Lower lobe of right lung (tissue), 2 donors: ENCODE data around the gene ATP2B3. TPM values are rescaled to one million over a fixed set of nuclear protein-coding genes. Genes with fewer than 3 reads are reported as not detected.

Experiments
- ATAC-seq, 2 donors: fragments of 200-7000 bp; cut with Tn5 transposase; one replicate each; pipeline ENCODE4 v1.9.1; 2020 to 2022; ENCODE audit warnings: mild to moderate bottlenecking in 2 of 2, moderate library complexity in 2 of 2
- DNase-seq: peaks from one replicate; pipeline ENCODE4 v3.0.0-alpha.2; 2020
- H3K27ac ChIP-seq: fragments of 200-600 bp; one replicate; pipeline ENCODE4 v1.8.0; 2022
- H3K27me3 ChIP-seq: fragments of 200-600 bp; one replicate; pipeline ENCODE4 v1.8.0; 2022; ENCODE audit warnings: low read depth
- H3K36me3 ChIP-seq: fragments of 200-600 bp; one replicate; pipeline ENCODE4 v1.8.0; 2022; ENCODE audit warnings: mild to moderate bottlenecking
- H3K4me1 ChIP-seq: fragments of 200-600 bp; one replicate; pipeline ENCODE4 v1.8.0; 2022
- H3K4me3 ChIP-seq: fragments of 200-600 bp; one replicate; pipeline ENCODE4 v1.8.0; 2022; ENCODE audit warnings: mild to moderate bottlenecking
- H3K9me3 ChIP-seq: fragments of 200-600 bp; one replicate; pipeline ENCODE4 v1.8.0; 2022
- intact Hi-C: fragments of 100-400 bp; cut with DNase I; formaldehyde crosslinking; loops from one replicate; pipeline ENCODE4 v1.11.0; 2022
- total RNA-seq: library from RNA; stranded (reverse); fragmentation: NEBNext Ultra II Directional; extraction: Animal tissue kit (Norgen Biotek cat#: 25700); gene quantifications from one replicate; pipeline ENCODE4 v1.2.1, GENCODE V29; 2021
- TF ChIP-seq, protein P1 (sequence below): fragments of 200-600 bp; IDR thresholded peaks from one replicate; pipeline ENCODE4 v1.8.0; 2022; ENCODE audit warnings: antibody characterized with exemption, mild to moderate bottlenecking
- donor health status: DM: no; HTN: yes; CAD: no; lungs with severe emphysema.

ATP2B3 gene
- total RNA-seq, 1 donor from 2014 or later: not detected

DNA sequence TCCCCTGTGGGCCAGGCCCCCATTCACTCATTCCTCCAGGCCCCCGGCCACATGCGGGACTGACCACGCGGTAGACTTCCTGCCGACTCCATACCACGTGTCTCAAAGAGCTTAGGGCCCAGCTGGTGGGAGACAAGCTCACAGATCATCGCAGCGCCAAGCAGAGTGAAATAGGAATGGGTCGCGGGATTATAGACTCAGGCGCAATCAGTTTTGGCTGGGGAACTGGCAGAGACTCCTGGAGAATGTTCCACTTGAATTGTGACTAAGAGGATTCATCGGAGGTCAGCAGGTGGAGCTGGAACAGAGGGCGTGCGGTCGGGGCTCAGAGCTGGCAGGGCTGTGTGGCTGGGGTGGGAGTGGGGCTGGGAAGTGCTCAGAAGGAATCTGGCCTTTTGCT is 15.6 kb downstream of the ATP2B3 start:
- no peak for DNase-seq
- no peaks in the 10 kb centered on the region for H3K36me3 ChIP-seq
- H3K4me1 ChIP-seq: no peaks in the 10 kb centered on the region
- no peak overlapping the region for H3K4me3 ChIP-seq
- intact Hi-C loops: no loop called here
- TF ChIP-seq, protein P1, sequence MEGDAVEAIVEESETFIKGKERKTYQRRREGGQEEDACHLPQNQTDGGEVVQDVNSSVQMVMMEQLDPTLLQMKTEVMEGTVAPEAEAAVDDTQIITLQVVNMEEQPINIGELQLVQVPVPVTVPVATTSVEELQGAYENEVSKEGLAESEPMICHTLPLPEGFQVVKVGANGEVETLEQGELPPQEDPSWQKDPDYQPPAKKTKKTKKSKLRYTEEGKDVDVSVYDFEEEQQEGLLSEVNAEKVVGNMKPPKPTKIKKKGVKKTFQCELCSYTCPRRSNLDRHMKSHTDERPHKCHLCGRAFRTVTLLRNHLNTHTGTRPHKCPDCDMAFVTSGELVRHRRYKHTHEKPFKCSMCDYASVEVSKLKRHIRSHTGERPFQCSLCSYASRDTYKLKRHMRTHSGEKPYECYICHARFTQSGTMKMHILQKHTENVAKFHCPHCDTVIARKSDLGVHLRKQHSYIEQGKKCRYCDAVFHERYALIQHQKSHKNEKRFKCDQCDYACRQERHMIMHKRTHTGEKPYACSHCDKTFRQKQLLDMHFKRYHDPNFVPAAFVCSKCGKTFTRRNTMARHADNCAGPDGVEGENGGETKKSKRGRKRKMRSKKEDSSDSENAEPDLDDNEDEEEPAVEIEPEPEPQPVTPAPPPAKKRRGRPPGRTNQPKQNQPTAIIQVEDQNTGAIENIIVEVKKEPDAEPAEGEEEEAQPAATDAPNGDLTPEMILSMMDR: no peak
- H3K27me3 ChIP-seq: no peaks in the 10 kb centered on the region
- H3K27ac ChIP-seq: no peak overlapping the region
- H3K9me3 ChIP-seq: no peaks in the 10 kb centered on the region
- no peak for ATAC-seq

DNA sequence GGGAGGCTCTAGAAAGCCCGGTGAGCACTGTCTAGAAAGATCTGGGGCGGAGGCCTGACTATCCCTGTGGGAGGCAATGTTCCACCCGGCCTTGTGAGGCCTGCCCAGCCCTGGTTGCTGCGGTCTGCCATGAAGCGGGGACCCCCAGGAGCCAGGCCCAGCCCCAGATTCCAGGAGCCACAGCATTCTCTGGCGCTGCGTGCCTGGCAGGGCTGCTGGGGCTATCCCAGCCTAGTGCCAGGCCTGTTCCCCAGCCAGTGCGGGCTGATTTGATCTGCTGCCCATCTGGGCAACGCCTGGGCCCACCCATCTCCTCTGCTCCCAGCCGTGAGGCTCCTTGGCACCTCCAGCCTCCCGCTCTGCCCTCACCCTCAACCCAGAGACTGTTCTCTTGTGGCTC is 19.6 kb downstream of the ATP2B3 start:
- Histone ChIP-seq H3K36me3 (no peaks in the 10 kb centered on the region), H3K9me3 (no peaks in the 10 kb centered on the region), H3K27ac (no peak overlapping the region), H3K4me1 (no peaks in the 10 kb centered on the region), H3K4me3 (no peak overlapping the region), H3K27me3 (peaks cover 10% of the 10 kb centered on the region)
- TF ChIP-seq, protein P1: no peak
- intact Hi-C loops: no loop called here
- DNase-seq (no peak), ATAC-seq (no peak)

DNA sequence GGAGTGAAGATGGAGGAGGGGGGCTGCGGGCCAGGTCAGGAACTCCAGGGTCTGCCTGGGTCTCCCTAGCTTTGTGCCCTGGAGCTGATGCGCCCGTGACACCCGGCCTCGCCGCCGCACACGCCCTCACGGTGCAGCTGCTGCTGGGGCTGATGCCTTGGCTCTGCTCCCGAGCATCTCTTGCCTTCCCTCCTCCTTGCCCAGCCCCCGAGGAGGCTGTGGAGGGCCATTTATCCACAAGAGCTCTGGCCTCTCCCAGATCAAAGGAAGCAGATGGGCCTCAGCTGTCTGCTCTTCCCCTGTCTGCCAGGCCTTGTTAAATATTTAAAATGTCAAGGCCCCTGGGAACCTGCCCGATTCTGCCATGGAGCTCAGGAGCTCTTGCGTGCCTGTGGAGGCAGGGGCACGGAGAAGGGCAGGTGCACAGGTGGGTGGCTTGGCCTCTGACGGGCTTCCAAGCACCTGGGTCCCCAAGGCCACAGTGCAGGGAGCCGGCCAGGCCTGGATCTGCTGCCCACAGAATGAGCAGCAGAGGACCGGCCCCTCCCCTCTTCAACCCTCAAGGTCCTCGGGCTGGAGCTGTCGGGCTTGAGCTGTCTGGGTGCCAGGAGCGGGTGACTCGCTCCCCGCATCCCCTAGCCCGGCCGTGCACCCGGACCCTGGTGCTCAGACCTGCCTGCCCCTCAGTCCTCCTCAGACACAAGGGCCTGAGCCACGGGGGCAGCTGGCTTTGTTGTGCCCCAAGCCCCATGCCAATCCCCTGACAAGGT is 20.3 kb downstream of the ATP2B3 start:
- intact Hi-C loops: no loop called here
- H3K4me3 ChIP-seq: no peak overlapping the region

DNA sequence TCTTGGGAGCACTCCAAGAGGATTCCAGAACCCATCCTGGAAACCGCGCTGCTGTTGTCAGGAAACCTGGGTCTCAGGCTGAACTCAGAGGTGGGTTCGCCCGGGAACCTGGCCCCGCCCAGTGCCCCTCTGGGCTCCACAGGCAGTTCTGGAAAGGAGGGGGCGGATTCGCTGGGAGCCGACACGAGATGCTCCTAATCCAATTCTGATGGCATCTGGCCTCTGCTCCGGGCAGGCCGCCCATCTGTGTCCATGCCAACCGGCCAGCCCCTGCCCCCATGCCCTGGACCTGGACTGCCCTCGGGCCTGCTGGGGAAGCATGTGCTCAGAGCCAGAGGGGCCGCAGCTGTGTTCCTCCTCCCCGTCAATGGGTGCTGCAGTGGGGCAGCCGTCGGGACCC is 21.0 kb downstream of the ATP2B3 start:
- no peak overlapping the region for H3K27ac ChIP-seq
- DNase-seq (no peak), ATAC-seq (no peak)
- no peaks in the 10 kb centered on the region for H3K36me3 ChIP-seq
- intact Hi-C loops: no loop called here
- TF ChIP-seq, protein P1: no peak
- H3K9me3 ChIP-seq: no peaks in the 10 kb centered on the region
- no peak overlapping the region for H3K4me3 ChIP-seq
- H3K27me3 ChIP-seq: peaks cover 10% of the 10 kb centered on the region
- no peaks in the 10 kb centered on the region for H3K4me1 ChIP-seq

More for the DNA sequence above, 20.3 kb downstream of the ATP2B3 start:
- peaks cover 10% of the 10 kb centered on the region for H3K27me3 ChIP-seq
- no peaks in the 10 kb centered on the region for H3K9me3 ChIP-seq
- H3K27ac ChIP-seq: no peak overlapping the region
- no peaks in the 10 kb centered on the region for H3K4me1 ChIP-seq
- H3K36me3 ChIP-seq: no peaks in the 10 kb centered on the region
- DNase-seq (no peak), ATAC-seq (no peak)
- TF ChIP-seq, protein P1: no peak

DNA sequence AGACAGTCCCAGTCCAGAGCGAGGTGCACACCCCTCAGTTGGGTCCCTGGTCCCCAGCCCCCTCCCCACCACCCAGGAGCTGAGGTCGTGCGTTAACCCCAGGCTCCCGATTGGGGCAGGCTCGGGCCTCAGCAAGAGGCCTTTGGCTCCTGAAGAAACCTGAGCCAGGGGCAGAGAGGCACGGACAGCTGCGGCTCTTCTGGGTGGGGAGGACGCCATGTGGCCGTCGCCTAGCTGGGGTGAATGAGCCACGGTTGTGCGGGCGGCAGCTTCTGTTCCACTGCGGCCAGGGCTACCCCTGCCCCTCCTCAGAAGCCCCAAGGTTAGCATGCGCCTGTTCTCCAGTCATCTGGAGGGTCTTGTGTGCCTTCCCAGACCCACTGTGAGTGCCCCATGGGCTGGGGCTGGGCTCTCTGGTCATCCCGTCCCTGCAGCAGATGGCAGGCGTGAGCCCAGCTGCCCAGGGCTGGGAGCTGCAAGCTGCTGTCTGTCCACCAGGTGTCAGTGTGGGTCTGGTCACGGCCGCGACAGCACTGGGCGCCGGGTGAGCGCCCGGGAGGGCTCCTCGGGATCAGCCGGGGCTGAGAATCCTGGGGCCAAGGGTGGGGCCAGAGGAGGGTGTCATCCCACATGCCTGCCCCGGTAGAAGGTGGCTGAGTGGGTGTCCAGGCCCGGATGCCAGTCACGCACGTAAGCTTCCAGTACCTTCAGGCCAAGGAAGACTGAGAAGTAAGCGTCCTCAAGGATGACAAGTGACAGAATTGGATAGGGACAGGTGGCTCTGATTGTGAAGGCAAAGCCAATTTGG is 21.9 kb downstream of the ATP2B3 start:
- ATAC-seq (peak; percentile 83 to 88), DNase-seq (peak; percentile 65)
- TF ChIP-seq, protein P1: peak; percentile 80
- intact Hi-C loops: no loop called here
- Histone ChIP-seq H3K36me3 (no peaks in the 10 kb centered on the region), H3K27ac (no peak overlapping the region), H3K27me3 (peaks cover 10% of the 10 kb centered on the region), H3K4me1 (no peaks in the 10 kb centered on the region), H3K4me3 (no peak overlapping the region), H3K9me3 (no peaks in the 10 kb centered on the region)
